Measurements from ENCODE around the gene DTNB. TPM values are rescaled to one million over a fixed set of nuclear protein-coding genes. Genes with fewer than 3 reads are reported as not detected.
A peak's percentile ranks its signal among the peaks of the same experiment; 100 is the strongest.

The DTNB gene
- total and polyA plus RNA-seq, 10 of the 15 experiments (the other 5 are each of a cell fraction or from before 2014, with no cell fraction given): 4.5 to 30.6 (median 11.9) TPM

DNA sequence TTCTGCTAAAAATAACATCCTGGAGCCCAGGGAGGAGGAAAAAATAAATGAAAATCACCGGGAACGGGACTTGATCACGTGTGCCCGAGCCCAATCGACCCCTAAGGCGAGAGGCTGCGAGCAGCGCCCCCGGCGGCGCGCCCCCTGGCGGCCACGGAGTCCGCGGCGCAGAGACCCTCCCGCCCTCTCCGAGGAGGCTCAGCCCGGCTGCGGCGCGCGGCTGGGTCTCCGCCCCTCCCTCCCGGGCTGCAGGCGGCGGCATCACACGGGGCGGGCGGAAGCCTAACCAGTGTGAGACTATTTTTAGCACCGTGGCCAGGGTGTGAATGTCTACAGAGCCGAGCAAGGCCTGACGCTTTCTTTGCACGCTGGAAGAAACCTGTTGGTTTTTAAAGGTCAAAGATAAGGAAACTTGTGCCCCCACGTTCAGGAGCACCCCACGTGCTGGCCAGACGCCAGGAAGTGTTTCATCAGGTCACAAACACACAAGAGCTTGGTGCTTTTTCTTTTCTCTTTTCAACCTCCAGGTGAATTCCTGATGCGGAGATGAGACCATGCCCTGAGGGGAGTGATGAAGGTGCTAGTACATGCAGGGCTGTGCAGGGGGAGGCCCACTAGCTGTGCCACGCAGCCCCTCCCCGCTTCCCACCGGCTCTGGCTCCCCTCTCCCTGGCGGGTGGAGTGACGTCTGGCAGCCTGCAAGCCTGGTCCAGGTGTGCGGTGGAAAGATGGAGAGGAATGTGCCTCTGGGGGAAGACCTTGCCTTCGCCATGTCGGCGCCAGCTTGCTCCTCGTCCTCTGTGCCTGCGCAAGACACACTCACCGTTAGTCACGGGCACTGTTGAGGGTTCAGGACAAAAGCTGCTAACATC lies 296.4 kb downstream of the DTNB start (continued):
- TF ChIP-seq, protein P1, sequence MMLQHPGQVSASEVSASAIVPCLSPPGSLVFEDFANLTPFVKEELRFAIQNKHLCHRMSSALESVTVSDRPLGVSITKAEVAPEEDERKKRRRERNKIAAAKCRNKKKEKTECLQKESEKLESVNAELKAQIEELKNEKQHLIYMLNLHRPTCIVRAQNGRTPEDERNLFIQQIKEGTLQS (IDR thresholded peaks at IDR 0.05; ENCODE audit: borderline replicate concordance, extremely low read depth, low read depth, low read length): peak; percentile 61; the same call in 1 of the 2 replicates
- TF ChIP-seq CBX5 (IDR thresholded peaks at IDR 0.05; ENCODE audit: low read depth) (peak; percentile 77), BCL11A (IDR thresholded peaks at IDR 0.05; ENCODE audit: low read depth, low read length) (peak; percentile 84), HDAC6 (IDR thresholded peaks at IDR 0.05; ENCODE audit: unreplicated experiment) (no peak), PML (IDR thresholded peaks at IDR 0.05; ENCODE audit: low read length) (no peak; the same call in 1 of the 2 replicates), ZNF384 (IDR thresholded peaks at IDR 0.05; ENCODE audit: borderline replicate concordance, low read depth, low read length) (no peak), ZNF207 (IDR thresholded peaks at IDR 0.05; ENCODE audit: borderline replicate concordance) (peak; percentile 93; the same call in 1 of the 2 replicates)
- TF ChIP-seq, protein P2, sequence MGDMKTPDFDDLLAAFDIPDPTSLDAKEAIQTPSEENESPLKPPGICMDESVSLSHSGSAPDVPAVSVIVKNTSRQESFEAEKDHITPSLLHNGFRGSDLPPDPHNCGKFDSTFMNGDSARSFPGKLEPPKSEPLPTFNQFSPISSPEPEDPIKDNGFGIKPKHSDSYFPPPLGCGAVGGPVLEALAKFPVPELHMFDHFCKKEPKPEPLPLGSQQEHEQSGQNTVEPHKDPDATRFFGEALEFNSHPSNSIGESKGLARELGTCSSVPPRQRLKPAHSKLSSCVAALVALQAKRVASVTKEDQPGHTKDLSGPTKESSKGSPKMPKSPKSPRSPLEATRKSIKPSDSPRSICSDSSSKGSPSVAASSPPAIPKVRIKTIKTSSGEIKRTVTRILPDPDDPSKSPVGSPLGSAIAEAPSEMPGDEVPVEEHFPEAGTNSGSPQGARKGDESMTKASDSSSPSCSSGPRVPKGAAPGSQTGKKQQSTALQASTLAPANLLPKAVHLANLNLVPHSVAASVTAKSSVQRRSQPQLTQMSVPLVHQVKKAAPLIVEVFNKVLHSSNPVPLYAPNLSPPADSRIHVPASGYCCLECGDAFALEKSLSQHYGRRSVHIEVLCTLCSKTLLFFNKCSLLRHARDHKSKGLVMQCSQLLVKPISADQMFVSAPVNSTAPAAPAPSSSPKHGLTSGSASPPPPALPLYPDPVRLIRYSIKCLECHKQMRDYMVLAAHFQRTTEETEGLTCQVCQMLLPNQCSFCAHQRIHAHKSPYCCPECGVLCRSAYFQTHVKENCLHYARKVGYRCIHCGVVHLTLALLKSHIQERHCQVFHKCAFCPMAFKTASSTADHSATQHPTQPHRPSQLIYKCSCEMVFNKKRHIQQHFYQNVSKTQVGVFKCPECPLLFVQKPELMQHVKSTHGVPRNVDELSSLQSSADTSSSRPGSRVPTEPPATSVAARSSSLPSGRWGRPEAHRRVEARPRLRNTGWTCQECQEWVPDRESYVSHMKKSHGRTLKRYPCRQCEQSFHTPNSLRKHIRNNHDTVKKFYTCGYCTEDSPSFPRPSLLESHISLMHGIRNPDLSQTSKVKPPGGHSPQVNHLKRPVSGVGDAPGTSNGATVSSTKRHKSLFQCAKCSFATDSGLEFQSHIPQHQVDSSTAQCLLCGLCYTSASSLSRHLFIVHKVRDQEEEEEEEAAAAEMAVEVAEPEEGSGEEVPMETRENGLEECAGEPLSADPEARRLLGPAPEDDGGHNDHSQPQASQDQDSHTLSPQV (IDR thresholded peaks at IDR 0.05): peak; percentile 89

Data from GM12878 (cell line).